Hepatocyte (in vitro differentiated cells): ENCODE data around the gene AGBL1. TPM values are rescaled to one million over a fixed set of nuclear protein-coding genes. Genes with fewer than 3 reads are reported as not detected.

Experiments used
- DNase-seq: peaks from one replicate; pipeline ENCODE4 v3.0.0-alpha.2; 2016; ENCODE audit warnings: low spot score
- H2AFZ ChIP-seq: fragments of 200-600 bp; sonication (generic); 2 replicates; pipeline ENCODE4 v1.6.0; 2016; ENCODE audit warnings: antibody characterized with exemption, mild to moderate bottlenecking
- H3K27ac ChIP-seq: fragments of 200-600 bp; sonication (generic); 2 replicates; pipeline ENCODE4 v1.5.1; 2016; ENCODE audit warnings: mild to moderate bottlenecking
- H3K27me3 ChIP-seq: fragments of 200-600 bp; sonication (generic); 2 replicates; pipeline ENCODE4 v1.6.1; 2016
- H3K36me3 ChIP-seq: fragments of 200-600 bp; sonication (generic); replicated peaks from 2 replicates; pipeline ENCODE4 v1.5.1; 2016; ENCODE audit warnings: low read depth; ENCODE audit not compliant: insufficient read depth
- H3K4me1 ChIP-seq: fragments of 200-600 bp; sonication (generic); 2 replicates; pipeline ENCODE4 v1.5.1; 2016; ENCODE audit warnings: mild to moderate bottlenecking, moderate library complexity; ENCODE audit not compliant: insufficient read depth
- H3K4me2 ChIP-seq: fragments of 200-600 bp; sonication (generic); 2 replicates; pipeline ENCODE4 v1.6.0; 2016
- H3K4me3 ChIP-seq: fragments of 200-600 bp; sonication (generic); 2 replicates; pipeline ENCODE4 v1.5.1; 2016; ENCODE audit warnings: mild to moderate bottlenecking
- H3K79me2 ChIP-seq: fragments of 200-600 bp; sonication (generic); 2 replicates; pipeline ENCODE4 v1.6.0; 2017; ENCODE audit warnings: mild to moderate bottlenecking
- H3K9me2 ChIP-seq: fragments of 200-600 bp; sonication (generic); replicated peaks from 2 replicates; pipeline ENCODE4 v1.6.0; 2017; ENCODE audit warnings: mild to moderate bottlenecking; ENCODE audit not compliant: insufficient read depth
- H3K9me3 ChIP-seq: fragments of 200-600 bp; sonication (generic); 2 replicates; pipeline ENCODE4 v1.5.1; 2016; ENCODE audit warnings: low read depth, mild to moderate bottlenecking
- H4K20me1 ChIP-seq: fragments of 200-600 bp; sonication (generic); 2 replicates; pipeline ENCODE4 v1.6.0; 2016; ENCODE audit warnings: mild to moderate bottlenecking; ENCODE audit not compliant: insufficient read depth, poor library complexity, severe bottlenecking
- CTCF ChIP-seq: fragments of 200-600 bp; sonication (generic); IDR thresholded peaks from 2 replicates; pipeline ENCODE4 v1.5.1; 2016; ENCODE audit warnings: antibody characterized with exemption, mild to moderate bottlenecking; ENCODE audit not compliant: poor library complexity
- EZH2 ChIP-seq: fragments of 200-600 bp; sonication (generic); IDR thresholded peaks from 2 replicates; pipeline ENCODE4 v1.6.1; 2016; ENCODE audit warnings: antibody characterized with exemption, mild to moderate bottlenecking, borderline replicate concordance
- EZH2phosphoT487 ChIP-seq: fragments of 200-600 bp; sonication (generic); IDR thresholded peaks from one replicate; pipeline ENCODE4 v1.6.1; 2018; ENCODE audit warnings: antibody characterized with exemption, mild to moderate bottlenecking, low read depth, moderate library complexity; ENCODE audit not compliant: unreplicated experiment, severe bottlenecking
- WGBS: methylation state at CpG from one replicate; pipeline ENCODE4 v1.1.6; 2016; ENCODE audit warnings: low lambda C conversion rate; ENCODE audit errors: missing lambda C conversion rate; 5-methylcytosine and 5-hydroxymethylcytosine counted together
- polyA plus RNA-seq: library from polyadenylated mRNA; unstranded; fragments of >200 nt; fragmentation: Nextera tagmentation; extraction: Ambion mirVana; gene quantifications from 2 replicates; pipeline ENCODE4 v1.2.1, GENCODE V29; 2016
- total RNA-seq: library from RNA; depleted of rRNA; stranded (reverse); fragments of >200 nt; gene quantifications from 2 replicates; pipeline ENCODE4 v1.2.3, GENCODE V29; 2014

Gene AGBL1
- total and polyA plus RNA-seq, 2 experiments from 2014 or later: not detected

GRCh38 chr15:86267892-86268291 is 188.2 kb downstream of the AGBL1 start:
- H3K27me3 ChIP-seq: no peaks in the 10 kb centered on the region
- no peaks in the 10 kb centered on the region for H3K9me3 ChIP-seq
- no peaks in the 10 kb centered on the region for H3K36me3 ChIP-seq
- no peak overlapping the region for H2AFZ ChIP-seq
- H3K4me2 ChIP-seq: no peak overlapping the region
- 97% methylated on average over 4 of the region's 4 CpGs for WGBS
- H3K9me2 ChIP-seq: no peaks in the 10 kb centered on the region
- H3K79me2 ChIP-seq: no peaks in the 10 kb centered on the region
- no peak overlapping the region for H3K27ac ChIP-seq
- no peaks in the 10 kb centered on the region for H3K4me1 ChIP-seq
- H3K4me3 ChIP-seq: no peak overlapping the region
- TF ChIP-seq CTCF: no peak
- H4K20me1 ChIP-seq: no peaks in the 10 kb centered on the region
- no peak for DNase-seq

- no peaks in the 10 kb centered on the region for H3K79me2 ChIP-seq
- no peaks in the 10 kb centered on the region for H4K20me1 ChIP-seq
- no peak overlapping the region for H2AFZ ChIP-seq
- H3K27me3 ChIP-seq: no peaks in the 10 kb centered on the region
- no peak overlapping the region for H3K4me3 ChIP-seq
- no peaks in the 10 kb centered on the region for H3K9me2 ChIP-seq
- no peak overlapping the region for H3K27ac ChIP-seq
- no peak for DNase-seq
- no peaks in the 10 kb centered on the region for H3K9me3 ChIP-seq
- 88% methylated on average over 1 of the region's 1 CpG for WGBS
- H3K4me1 ChIP-seq: no peaks in the 10 kb centered on the region
- no peak for TF ChIP-seq EZH2phosphoT487
- TF ChIP-seq EZH2: no peak
- TF ChIP-seq CTCF: no peak
- no peaks in the 10 kb centered on the region for H3K36me3 ChIP-seq
- H3K4me2 ChIP-seq: no peak overlapping the region
These were observed 188.9 kb downstream of the AGBL1 start for GRCh38 chr15:86268558-86268957.

- Histone ChIP-seq H2AFZ (no peak overlapping the region), H3K27ac (no peak overlapping the region), H3K9me2 (no peaks in the 10 kb centered on the region), H3K36me3 (no peaks in the 10 kb centered on the region), H3K79me2 (no peaks in the 10 kb centered on the region), H3K27me3 (no peaks in the 10 kb centered on the region), H3K4me2 (no peak overlapping the region), H4K20me1 (no peaks in the 10 kb centered on the region), H3K4me3 (no peak overlapping the region), H3K9me3 (no peaks in the 10 kb centered on the region), H3K4me1 (no peaks in the 10 kb centered on the region)
- TF ChIP-seq EZH2 (no peak), EZH2phosphoT487 (no peak), CTCF (no peak)
- no peak for DNase-seq
- WGBS: 77% methylated on average over 2 of the region's 2 CpGs
These were observed 193.6 kb downstream of the AGBL1 start for GRCh38 chr15:86273309-86273708.

- H3K9me2 ChIP-seq: no peaks in the 10 kb centered on the region
- TF ChIP-seq EZH2: no peak
- no peak overlapping the region for H3K4me2 ChIP-seq
- no peaks in the 10 kb centered on the region for H3K4me1 ChIP-seq
- no peak overlapping the region for H2AFZ ChIP-seq
- WGBS: 78% methylated on average over 1 of the region's 1 CpG
- no peaks in the 10 kb centered on the region for H3K79me2 ChIP-seq
- H3K27me3 ChIP-seq: no peaks in the 10 kb centered on the region
- H3K27ac ChIP-seq: no peak overlapping the region
- no peaks in the 10 kb centered on the region for H3K9me3 ChIP-seq
- no peaks in the 10 kb centered on the region for H3K36me3 ChIP-seq
- no peaks in the 10 kb centered on the region for H4K20me1 ChIP-seq
- DNase-seq: no peak
- H3K4me3 ChIP-seq: no peak overlapping the region
These were observed 195.7 kb downstream of the AGBL1 start for GRCh38 chr15:86275361-86275760.
